HepG2 (cell line): ENCODE measurements around the gene CTTNBP2NL. TPM values are rescaled to one million over a fixed set of nuclear protein-coding genes. Genes with fewer than 3 reads are reported as not detected.

Experiments
- ATAC-seq: fragments of 200-7000 bp; cut with Tn5 transposase; 3 replicates; pipeline ENCODE4 v1.9.1; 2020; ENCODE audit warnings: mild to moderate bottlenecking, moderate library complexity
- BruUV-seq: library from RNA; stranded (reverse); fragments of 400-500 nt; replicated peaks from 2 replicates; lab custom pipeline; 2021; lab: Mats Ljungman, UMichigan
- CTCF ChIA-PET: fragments of 300-600 bp; formaldehyde crosslinking; extraction: SDS; loops from one replicate; lab custom pipeline; 2021; ENCODE audit warnings: low total read pairs, inconsistent platforms, low intra/inter-chr PET ratio; lab: Yijun Ruan, JAX
- POLR2A ChIA-PET: fragments of 350-600 bp; sonication (Branson Sonifier 250); formaldehyde crosslinking; loops from one replicate; lab custom pipeline; 2020; ENCODE audit warnings: antibody characterized with exemption, inconsistent platforms; lab: Yijun Ruan, JAX
- DNase-seq: peaks from one replicate; pipeline ENCODE4 v3.0.0-alpha.2; 2015; ENCODE audit warnings: low spot score
- FAIRE-seq: peaks from 3 replicates; lab custom pipeline; 2011; peaks lifted over from hg19 to GRCh38; lab: Jason Lieb, UNC
- H2AFZ ChIP-seq: one replicate; pipeline ENCODE4 v1.6.1; 2011; ENCODE audit warnings: low read length, inconsistent platforms
- H3K27ac ChIP-seq: fragments of 300-600 bp; 3 replicates; pipeline ENCODE4 v1.8.0; 2011; ENCODE audit warnings: mixed run types, mild to moderate bottlenecking, mixed read lengths, low read length, inconsistent platforms; ENCODE audit not compliant: insufficient read depth; ENCODE audit errors: extremely low read length
- H3K27me3 ChIP-seq, 2 experiments: fragments of 200-600 bp in 1 of 2; 2 replicates in 1 of 2; 3 replicates in 1 of 2; pipeline versions ENCODE4 v1.6.0 to v1.8.0; 2011; ENCODE audit warnings: low read length in 2 of 2, mild to moderate bottlenecking in 2 of 2, moderate library complexity in 2 of 2, inconsistent platforms in 1 of 2; ENCODE audit not compliant: insufficient read depth in 2 of 2, control insufficient read depth in 1 of 2
- H3K36me3 ChIP-seq, 2 experiments: fragments of 200-600 bp in 1 of 2; replicated peaks in 1 of 2; 2 replicates in 1 of 2; 3 replicates in 1 of 2; pipeline versions ENCODE4 v1.5.1 to v1.8.0; 2011; ENCODE audit warnings: low read length in 2 of 2, inconsistent platforms in 1 of 2; ENCODE audit not compliant: insufficient read depth in 2 of 2, control insufficient read depth in 1 of 2
- H3K4me1 ChIP-seq: 2 replicates; pipeline ENCODE4 v1.5.1; 2012; ENCODE audit warnings: low read length, inconsistent platforms; ENCODE audit not compliant: insufficient read depth
- H3K4me2 ChIP-seq: 2 replicates; pipeline ENCODE4 v1.6.0; 2011; ENCODE audit warnings: low read depth, low read length, inconsistent platforms
- H3K4me3 ChIP-seq, 3 experiments: fragments of 200-600 bp in 1 of 3; sonication (generic), shearing (Covaris generic) in 1 of 3; replicated peaks in 1 of 3; 2 replicates each; pipeline ENCODE4 v1.5.1; 2011 to 2016; ENCODE audit warnings: low read length in 3 of 3, inconsistent platforms in 2 of 3, low read depth in 2 of 3, mild to moderate bottlenecking in 2 of 3, control low read depth in 1 of 3, mixed read lengths in 1 of 3; ENCODE audit not compliant: insufficient read depth in 1 of 3
- H3K79me2 ChIP-seq: one replicate; pipeline ENCODE4 v1.6.1; 2011; ENCODE audit warnings: low read length, inconsistent platforms; ENCODE audit not compliant: insufficient read depth
- H3K9ac ChIP-seq: 2 replicates; pipeline ENCODE4 v1.6.0; 2011; ENCODE audit warnings: mild to moderate bottlenecking, low read depth, low read length, inconsistent platforms; ENCODE audit not compliant: insufficient read depth
- H3K9me3 ChIP-seq: 2 replicates; pipeline ENCODE4 v1.5.1; 2012; ENCODE audit warnings: mild to moderate bottlenecking, low read length
- H4K20me1 ChIP-seq: 2 replicates; pipeline ENCODE4 v1.6.0; 2011; ENCODE audit warnings: inconsistent platforms, mild to moderate bottlenecking, low read length, moderate library complexity; ENCODE audit not compliant: insufficient read depth
- ELF4 ChIP-seq: sonication (generic); formaldehyde crosslinking; IDR thresholded peaks from 2 replicates; pipeline ENCODE4 v1.5.0; 2020; ENCODE audit warnings: missing genetic modification reagents, mild to moderate bottlenecking, moderate library complexity, borderline replicate concordance
- HNRNPUL1 ChIP-seq: fragments of 200-400 bp; formaldehyde crosslinking; IDR thresholded peaks from 2 replicates; pipeline ENCODE4 v1.6.1; 2017; ENCODE audit warnings: low read depth, mild to moderate bottlenecking, low read length, moderate library complexity
- KMT2B ChIP-seq: IDR thresholded peaks from 2 replicates; pipeline ENCODE4 v1.6.1; 2016; ENCODE audit warnings: missing genetic modification reagents, missing compliant biosample characterization
- NR2F2 ChIP-seq: IDR thresholded peaks from 2 replicates; pipeline ENCODE4 v1.6.1; 2012; ENCODE audit warnings: low read depth, inconsistent platforms, borderline replicate concordance
- RBM22 ChIP-seq: fragments of 200-400 bp; formaldehyde crosslinking; optimal IDR thresholded peaks from 2 replicates; pipeline ENCODE3; 2017; ENCODE audit warnings: mild to moderate bottlenecking, low read length, moderate library complexity
- TARDBP ChIP-seq: sonication (generic); formaldehyde crosslinking; IDR thresholded peaks from 2 replicates; pipeline ENCODE4 v1.8.0; 2022; ENCODE audit warnings: mild to moderate bottlenecking, missing genetic modification reagents
- TP53 ChIP-seq: sonication (generic); formaldehyde crosslinking; conservative IDR thresholded peaks from 2 replicates; pipeline ENCODE4 v1.4.0; 2020; ENCODE audit warnings: missing genetic modification reagents
- ZBTB21 ChIP-seq: sonication (generic); formaldehyde crosslinking; IDR thresholded peaks from 2 replicates; pipeline ENCODE4 v1.4.0; 2020; ENCODE audit warnings: missing genetic modification reagents
- ZNF670 ChIP-seq: sonication (generic); formaldehyde crosslinking; IDR thresholded peaks from 2 replicates; pipeline ENCODE4 v1.8.0; 2022; ENCODE audit warnings: mild to moderate bottlenecking, missing genetic modification reagents, borderline replicate concordance
- ZNF773 ChIP-seq: sonication (generic); formaldehyde crosslinking; IDR thresholded peaks from 2 replicates; pipeline ENCODE4 v1.4.0; 2020; ENCODE audit warnings: missing genetic modification reagents, borderline replicate concordance
- ZNF879 ChIP-seq: sonication (generic); formaldehyde crosslinking; IDR thresholded peaks from 2 replicates; pipeline ENCODE4 v1.8.1; 2023; ENCODE audit warnings: missing genetic modification reagents
- WGBS: methylation state at CpG from one replicate; pipeline ENCODE4 v1.1.6; 2017; ENCODE audit warnings: low lambda C conversion rate; 5-methylcytosine and 5-hydroxymethylcytosine counted together
- in situ Hi-C: cut with HindIII; loops from 2 replicates; pipeline ENCODE4 v1.10.0; 2017; ENCODE audit warnings: low pct_unique_long_range_greater_than_20kb; ENCODE audit not compliant: extremely low pct_ligation_motif_present
- intact Hi-C: fragments of 100-400 bp; cut with micrococcal nuclease; formaldehyde crosslinking; loops from one replicate; pipeline ENCODE4 v1.10.0; 2022; ENCODE audit not compliant: unreplicated experiment
- polyA plus RNA-seq, 8 experiments: library from polyadenylated mRNA; depleted of rRNA in 3 of 8; stranded (reverse) in 7 of 8; unstranded in 1 of 8; fragments of >200 nt; fragmentation: Illumina TruSeq in 4 of 8; extraction: Trizol in 4 of 8; gene quantifications; 2 replicates each; pipeline versions ENCODE4 v1.2.1 to v1.2.3, GENCODE V29; 2011 to 2016; ENCODE audit warnings: low read depth in 4 of 8, missing spikeins in 1 of 8, mixed read lengths in 1 of 8; ENCODE audit not compliant: insufficient read depth in 1 of 8
- total RNA-seq, 5 experiments: library from RNA; depleted of rRNA; stranded (reverse); fragments of >200 nt; fragmentation: Illumina TruSeq; extraction: Trizol; gene quantifications; 2 replicates each; pipeline ENCODE4 v1.2.3, GENCODE V29; 2016; ENCODE audit warnings: low read depth in 1 of 5
- TF ChIP-seq, protein P1 (sequence below): sonication (generic); formaldehyde crosslinking; IDR thresholded peaks from 2 replicates; pipeline ENCODE4 v1.8.1; 2023; ENCODE audit warnings: missing genetic modification reagents, inconsistent platforms, borderline replicate concordance
- TF ChIP-seq, protein P2 (sequence below): sonication (generic); formaldehyde crosslinking; conservative IDR thresholded peaks from 2 replicates; pipeline ENCODE4 v1.4.0; 2020; ENCODE audit warnings: missing genetic modification reagents
- TF ChIP-seq, protein P3 (sequence below): sonication (generic); formaldehyde crosslinking; IDR thresholded peaks from 2 replicates; pipeline ENCODE4 v1.4.0; 2020; ENCODE audit warnings: missing genetic modification reagents; ENCODE audit errors: not compliant biosample characterization

The CTTNBP2NL gene
- total and polyA plus RNA-seq, 2 of the 13 experiments (the other 11 are each of a cell fraction or from before 2014, with no cell fraction given), result 2.1 to 4.1 TPM

DNA sequence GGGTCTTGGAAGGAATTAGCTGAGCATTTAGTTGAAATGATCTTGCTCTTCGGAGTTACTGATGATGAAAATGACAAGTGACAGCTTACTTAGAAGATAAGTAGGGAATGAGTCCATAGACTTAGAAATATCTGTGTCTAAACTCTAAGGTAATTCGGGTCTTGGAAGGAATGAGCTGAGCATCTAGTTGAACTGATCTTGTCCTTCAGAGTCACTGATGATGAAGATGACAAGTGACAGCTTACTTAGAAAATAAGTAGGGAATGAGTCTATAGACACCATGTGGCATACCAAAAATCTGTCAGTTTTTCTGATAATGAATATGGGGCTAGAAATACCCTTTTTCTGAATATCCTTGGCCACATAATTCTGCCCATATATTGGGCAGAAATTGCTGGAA, 14.7 kb downstream of the CTTNBP2NL start:
- Histone ChIP-seq H3K36me3 (peaks cover 2 to 9% of the 10 kb centered on the region in 2 experiments; a peak in 3 of 5 replicates), H3K27me3 (no peaks in the 10 kb centered on the region), H3K9me3 (no peaks in the 10 kb centered on the region), H4K20me1 (no peaks in the 10 kb centered on the region), H3K9ac (no peak overlapping the region), H3K4me1 (no peaks in the 10 kb centered on the region), H2AFZ (no peak overlapping the region), H3K4me3 (no peak overlapping the region), H3K27ac (no peak overlapping the region), H3K4me2 (no peak overlapping the region), H3K79me2 (no peaks in the 10 kb centered on the region)
- BruUV-seq, result no TSS peak
- DNase-seq, result no peak
- WGBS, result 93% methylated on average over 2 of the region's 2 CpGs
- no peak for TF ChIP-seq TP53 (CRISPR knock-in tag)
- TF ChIP-seq, protein P1, sequence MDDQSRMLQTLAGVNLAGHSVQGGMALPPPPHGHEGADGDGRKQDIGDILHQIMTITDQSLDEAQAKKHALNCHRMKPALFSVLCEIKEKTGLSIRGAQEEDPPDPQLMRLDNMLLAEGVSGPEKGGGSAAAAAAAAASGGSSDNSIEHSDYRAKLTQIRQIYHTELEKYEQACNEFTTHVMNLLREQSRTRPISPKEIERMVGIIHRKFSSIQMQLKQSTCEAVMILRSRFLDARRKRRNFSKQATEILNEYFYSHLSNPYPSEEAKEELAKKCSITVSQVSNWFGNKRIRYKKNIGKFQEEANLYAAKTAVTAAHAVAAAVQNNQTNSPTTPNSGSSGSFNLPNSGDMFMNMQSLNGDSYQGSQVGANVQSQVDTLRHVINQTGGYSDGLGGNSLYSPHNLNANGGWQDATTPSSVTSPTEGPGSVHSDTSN (CRISPR knock-in tag), result no peak
- no peak for TF ChIP-seq ZNF879
- TF ChIP-seq RBM22, result no peak
- TF ChIP-seq ELF4 (CRISPR knock-in tag), result no peak
- ATAC-seq, result no peak
- FAIRE-seq, result no peak
- in situ Hi-C loops, result no loop called here
- ChIA-PET POLR2A (no interaction called here), CTCF (no interaction called here)
- intact Hi-C loops, result no loop called here

DNA sequence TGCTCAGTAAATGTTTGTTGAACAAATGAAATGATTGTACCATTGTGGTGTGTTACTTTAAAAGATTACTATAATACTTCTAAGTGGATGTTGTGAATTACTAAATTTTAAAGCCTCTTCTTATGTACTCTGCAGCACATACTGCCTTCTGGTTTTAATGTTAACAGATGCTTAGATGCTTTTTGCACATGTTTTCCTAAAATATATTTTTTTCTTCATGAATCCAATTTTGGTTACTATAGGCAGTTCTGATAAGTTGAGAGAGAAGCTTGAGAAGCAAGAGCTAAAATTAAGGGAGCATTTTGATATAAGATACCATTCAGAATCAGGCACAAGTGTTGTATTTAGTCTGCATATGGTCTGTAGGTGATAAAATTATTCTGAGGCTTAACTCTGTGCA, 21.3 kb downstream of the CTTNBP2NL start:
- ATAC-seq (no peak), FAIRE-seq (no peak), DNase-seq (no peak)
- CTCF ChIA-PET, result no interaction called here
- Histone ChIP-seq H3K36me3 (peaks cover 2 to 14% of the 10 kb centered on the region in 2 experiments; a peak in 3 of 5 replicates), H2AFZ (no peak overlapping the region), H3K4me3 (no peak overlapping the region), H3K9me3 (no peaks in the 10 kb centered on the region), H3K27me3 (no peaks in the 10 kb centered on the region; a peak in 1 of 5 replicates), H3K9ac (no peak overlapping the region), H3K4me2 (no peak overlapping the region), H3K4me1 (no peaks in the 10 kb centered on the region), H3K27ac (no peak overlapping the region), H3K79me2 (no peaks in the 10 kb centered on the region), H4K20me1 (no peaks in the 10 kb centered on the region)
- no TSS peak for BruUV-seq
- POLR2A ChIA-PET, result no interaction called here
- intact Hi-C loops, result no loop called here
- in situ Hi-C loops, result no loop called here
- TF ChIP-seq ZNF773 (CRISPR knock-in tag) (no peak), ZBTB21 (CRISPR knock-in tag) (no peak), KMT2B (CRISPR knock-in tag) (no peak), NR2F2 (no peak), TARDBP (CRISPR knock-in tag) (no peak), ZNF670 (CRISPR knock-in tag) (no peak), HNRNPUL1 (no peak)
- TF ChIP-seq, protein P2, sequence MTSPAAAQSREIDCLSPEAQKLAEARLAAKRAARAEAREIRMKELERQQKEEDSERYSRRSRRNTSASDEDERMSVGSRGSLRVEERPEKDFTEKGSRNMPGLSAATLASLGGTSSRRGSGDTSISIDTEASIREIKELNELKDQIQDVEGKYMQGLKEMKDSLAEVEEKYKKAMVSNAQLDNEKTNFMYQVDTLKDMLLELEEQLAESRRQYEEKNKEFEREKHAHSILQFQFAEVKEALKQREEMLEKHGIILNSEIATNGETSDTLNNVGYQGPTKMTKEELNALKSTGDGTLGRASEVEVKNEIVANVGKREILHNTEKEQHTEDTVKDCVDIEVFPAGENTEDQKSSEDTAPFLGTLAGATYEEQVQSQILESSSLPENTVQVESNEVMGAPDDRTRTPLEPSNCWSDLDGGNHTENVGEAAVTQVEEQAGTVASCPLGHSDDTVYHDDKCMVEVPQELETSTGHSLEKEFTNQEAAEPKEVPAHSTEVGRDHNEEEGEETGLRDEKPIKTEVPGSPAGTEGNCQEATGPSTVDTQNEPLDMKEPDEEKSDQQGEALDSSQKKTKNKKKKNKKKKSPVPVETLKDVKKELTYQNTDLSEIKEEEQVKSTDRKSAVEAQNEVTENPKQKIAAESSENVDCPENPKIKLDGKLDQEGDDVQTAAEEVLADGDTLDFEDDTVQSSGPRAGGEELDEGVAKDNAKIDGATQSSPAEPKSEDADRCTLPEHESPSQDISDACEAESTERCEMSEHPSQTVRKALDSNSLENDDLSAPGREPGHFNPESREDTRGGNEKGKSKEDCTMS (CRISPR knock-in tag), result no peak
- TF ChIP-seq, protein P3, sequence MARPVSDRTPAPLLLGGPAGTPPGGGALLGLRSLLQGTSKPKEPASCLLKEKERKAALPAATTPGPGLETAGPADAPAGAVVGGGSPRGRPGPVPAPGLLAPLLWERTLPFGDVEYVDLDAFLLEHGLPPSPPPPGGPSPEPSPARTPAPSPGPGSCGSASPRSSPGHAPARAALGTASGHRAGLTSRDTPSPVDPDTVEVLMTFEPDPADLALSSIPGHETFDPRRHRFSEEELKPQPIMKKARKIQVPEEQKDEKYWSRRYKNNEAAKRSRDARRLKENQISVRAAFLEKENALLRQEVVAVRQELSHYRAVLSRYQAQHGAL (CRISPR knock-in tag), result no peak
